NCI-H1694 treated with DMSO at 0.1 percent for 48 hours (cell line): ENCODE results near the gene CCDC152.
"Not testable (repeated sequence)": the region's sequence is repeated elsewhere in the genome, so short reads cannot be mapped to it uniquely, and the experiment has no call there.

ENCODE experiments used
- DNase-seq: peaks from one replicate; lab custom pipeline; 2025; lab: John Stamatoyannopoulos, UW

CCDC152 gene

GRCh38 chr5:42812620-42813019, 56.0 kb downstream of the CCDC152 start:
- DNase-seq: no peak

- DNase-seq: no peak
Observed at GRCh38 chr5:42813533-42813932, 56.9 kb downstream of the CCDC152 start.

- DNase-seq: not testable (repeated sequence)
Observed at GRCh38 chr5:42816546-42816945, 59.9 kb downstream of the CCDC152 start.

GRCh38 chr5:42819745-42820144, 63.1 kb downstream of the CCDC152 start:
- no peak for DNase-seq

- no peak for DNase-seq
Observed at GRCh38 chr5:42822548-42822947, 65.9 kb downstream of the CCDC152 start.

- DNase-seq: no peak
Observed at GRCh38 chr5:42824347-42824976, 67.8 kb downstream of the CCDC152 start.

GRCh38 chr5:42825422-42826148, 69.0 kb downstream of the CCDC152 start:
- no peak for DNase-seq

GRCh38 chr5:42826757-42827515, 70.3 kb downstream of the CCDC152 start:
- DNase-seq: no peak

GRCh38 chr5:42828671-42829070, 72.1 kb downstream of the CCDC152 start:
- no peak for DNase-seq

GRCh38 chr5:42830924-42831323, 74.3 kb downstream of the CCDC152 start:
- DNase-seq: no peak

GRCh38 chr5:42832060-42832459, 75.4 kb downstream of the CCDC152 start:
- DNase-seq: no peak

- DNase-seq: no peak
Observed at GRCh38 chr5:42836070-42836769, 79.6 kb downstream of the CCDC152 start.

- DNase-seq: no peak
Observed at GRCh38 chr5:42837601-42838000, 81.0 kb downstream of the CCDC152 start.

GRCh38 chr5:42839196-42839595, 82.6 kb downstream of the CCDC152 start:
- DNase-seq: no peak

- DNase-seq: no peak
Observed at GRCh38 chr5:42840269-42840668, 83.7 kb downstream of the CCDC152 start.

- no peak for DNase-seq
Observed at GRCh38 chr5:42840842-42841567, 84.4 kb downstream of the CCDC152 start.

GRCh38 chr5:42842921-42843641, 86.5 kb downstream of the CCDC152 start:
- no peak for DNase-seq

GRCh38 chr5:42843675-42844292, 87.2 kb downstream of the CCDC152 start:
- DNase-seq: no peak

- not testable (repeated sequence) for DNase-seq
Observed at GRCh38 chr5:42844408-42844807, 87.8 kb downstream of the CCDC152 start.

- no peak for DNase-seq
Observed at GRCh38 chr5:42848545-42848944, 91.9 kb downstream of the CCDC152 start.

- DNase-seq: no peak
Observed at GRCh38 chr5:42851481-42851880, 94.9 kb downstream of the CCDC152 start.
